Activated naive CD8-positive, alpha-beta T cell treated with anti-CD3 and anti-CD28 coated beads, Interleukin-2, amount 10 ng/mL, durations not matched to agents 7 days and 5 days (primary cell): ENCODE data around the gene CXCL9. TPM values are rescaled to one million over a fixed set of nuclear protein-coding genes. Genes with fewer than 3 reads are reported as not detected.

ENCODE experiments used
- ATAC-seq: fragments of 150-1000 bp; cut with Tn5 transposase; one replicate; pipeline ENCODE4 v1.10.0; 2021; ENCODE audit warnings: low read depth, moderate library complexity
- POLR2A ChIA-PET: fragments of 350-600 bp; sonication (Branson Sonifier 250); formaldehyde crosslinking; loops from one replicate; lab custom pipeline; 2021; ENCODE audit warnings: antibody characterized with exemption; lab: Charles Lee
- DNase-seq: peaks from one replicate; pipeline ENCODE4 v3.0.0; 2021
- H3K27ac Mint-ChIP-seq: one replicate; pipeline ENCODE4 v1.8.0; 2022; ENCODE audit warnings: mild to moderate bottlenecking, mixed read lengths
- H3K27me3 Mint-ChIP-seq: one replicate; pipeline ENCODE4 v1.8.0; 2022; ENCODE audit warnings: mild to moderate bottlenecking, moderate library complexity, mixed read lengths
- H3K36me3 Mint-ChIP-seq: one replicate; pipeline ENCODE4 v1.8.0; 2021; ENCODE audit warnings: mild to moderate bottlenecking, mixed read lengths
- H3K4me1 Mint-ChIP-seq: one replicate; pipeline ENCODE4 v1.8.0; 2021; ENCODE audit warnings: mixed read lengths
- H3K4me3 Mint-ChIP-seq: one replicate; pipeline ENCODE4 v1.8.0; 2022; ENCODE audit warnings: mild to moderate bottlenecking, moderate library complexity, mixed read lengths
- H3K9me3 Mint-ChIP-seq: one replicate; pipeline ENCODE4 v1.8.0; 2021; ENCODE audit warnings: mixed read lengths
- total RNA-seq, 2 experiments: library from RNA; stranded (reverse); gene quantifications; one replicate each; pipeline ENCODE4 v1.2.3, GENCODE V29; 2021

The CXCL9 gene
- total RNA-seq, 2 experiments from 2014 or later = 0.20 to 0.22 TPM

DNA sequence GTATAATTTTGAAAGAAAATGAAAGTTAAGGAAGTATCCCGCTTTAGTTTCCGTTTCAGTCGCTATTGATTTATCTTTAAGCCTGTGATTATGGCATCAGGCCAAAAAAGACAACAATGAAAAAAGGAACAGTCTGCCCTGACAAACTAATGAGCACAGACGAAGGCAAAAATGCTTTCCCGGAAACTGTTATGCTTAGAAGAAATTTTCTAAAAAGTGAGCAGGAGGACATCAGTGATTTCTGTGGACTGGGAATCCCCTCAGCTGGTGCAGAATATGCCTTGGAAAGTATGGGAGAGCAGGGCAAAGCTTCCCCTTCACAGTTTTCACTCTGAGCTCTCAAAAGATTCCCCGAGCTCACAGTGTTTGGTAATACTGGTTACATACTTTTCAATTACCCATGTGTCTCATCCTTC is 21.0 kb upstream of the CXCL9 start:
- peaks cover 18% of the 10 kb centered on the region for H3K4me1 Mint-ChIP-seq
- DNase-seq = no peak
- H3K36me3 Mint-ChIP-seq = no peaks in the 10 kb centered on the region
- H3K27ac Mint-ChIP-seq = peak overlapping the region; percentile 79
- POLR2A ChIA-PET = no interaction called here
- no peaks in the 10 kb centered on the region for H3K27me3 Mint-ChIP-seq
- peak overlapping the region; percentile 68 for H3K4me3 Mint-ChIP-seq
- ATAC-seq = peak; percentile 47
- H3K9me3 Mint-ChIP-seq = no peaks in the 10 kb centered on the region

DNA sequence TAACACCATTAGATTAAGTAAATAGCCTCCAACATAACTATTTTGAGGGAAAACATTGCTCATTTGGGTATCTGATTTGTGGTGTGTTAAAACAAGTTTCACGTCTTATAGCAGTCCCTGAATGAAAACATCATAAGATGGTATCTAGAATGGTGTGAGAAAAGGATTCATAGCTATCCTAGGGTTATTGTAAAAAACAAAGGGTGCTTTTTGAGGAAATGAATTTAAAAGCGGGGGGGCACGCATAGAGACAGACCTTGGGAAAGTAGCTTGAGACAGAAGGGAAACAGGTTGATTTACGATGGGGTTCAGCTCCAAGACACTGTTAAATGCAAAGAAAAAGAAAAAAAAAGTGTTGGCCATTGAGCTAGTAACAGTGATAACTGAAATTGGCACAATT is 16.8 kb upstream of the CXCL9 start:
- Mint-ChIP-seq H3K4me1 (peaks cover 16% of the 10 kb centered on the region), H3K4me3 (no peak overlapping the region), H3K27ac (no peak overlapping the region), H3K36me3 (no peaks in the 10 kb centered on the region), H3K9me3 (no peaks in the 10 kb centered on the region), H3K27me3 (no peaks in the 10 kb centered on the region)
- ATAC-seq = no peak
- no peak for DNase-seq
- POLR2A ChIA-PET = no interaction called here

DNA sequence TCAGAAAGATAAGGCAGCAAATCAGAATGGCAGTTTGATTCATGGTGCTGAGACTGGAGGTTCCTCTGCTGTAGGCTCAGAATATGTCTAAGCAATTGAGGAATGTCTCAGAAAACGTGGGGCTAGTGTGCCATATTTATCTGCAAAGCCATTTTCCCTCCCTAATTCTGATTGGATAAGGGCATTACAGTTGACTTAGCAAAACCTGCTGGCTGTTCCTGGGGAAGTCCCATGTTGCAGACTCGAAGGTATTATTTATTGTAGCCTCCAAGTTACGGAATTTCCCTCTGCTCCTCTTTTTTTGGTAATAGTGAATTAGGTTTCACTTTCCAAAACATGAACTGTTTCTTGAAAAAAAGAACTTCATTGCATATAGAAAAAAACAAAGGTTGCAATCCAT is 16.1 kb upstream of the CXCL9 start, which contains the start of gene CXCL10:
TSS of gene CXCL10 (minus strand) at position 109 of the 400 bp plus-strand sequence. CDS start at position 43, 66 bp downstream.
- DNase-seq = no peak
- no peak within 1 kb of the TSS for H3K27ac Mint-ChIP-seq
- H3K9me3 Mint-ChIP-seq = no peaks in the 10 kb centered on the region
- H3K4me3 Mint-ChIP-seq = no peak within 1 kb of the TSS
- peaks cover 12% of the 10 kb centered on the region for H3K4me1 Mint-ChIP-seq
- no peaks in the 10 kb centered on the region for H3K36me3 Mint-ChIP-seq
- no peak for ATAC-seq
- POLR2A ChIA-PET = no interaction called here
- no peaks in the 10 kb centered on the region for H3K27me3 Mint-ChIP-seq

DNA sequence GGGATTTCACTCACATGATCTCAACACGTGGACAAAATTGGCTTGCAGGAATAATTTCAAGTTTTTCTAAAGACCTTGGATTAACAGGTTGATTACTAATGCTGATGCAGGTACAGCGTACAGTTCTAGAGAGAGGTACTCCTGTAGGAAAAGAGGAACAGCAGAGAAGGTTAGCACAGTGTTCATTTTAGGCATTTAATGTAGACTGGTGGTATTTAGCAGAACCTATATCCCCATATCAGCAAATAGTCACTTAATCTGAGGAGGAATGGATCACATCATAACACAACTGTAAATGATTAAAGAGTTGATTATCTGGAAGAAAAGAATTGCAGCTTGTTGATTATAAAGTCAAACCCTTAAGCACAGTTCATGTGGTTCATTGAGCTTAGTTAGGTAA is 15.4 kb upstream of the CXCL9 start:
- Mint-ChIP-seq H3K27me3 (no peaks in the 10 kb centered on the region), H3K36me3 (no peaks in the 10 kb centered on the region), H3K9me3 (no peaks in the 10 kb centered on the region), H3K4me3 (no peak overlapping the region), H3K4me1 (peaks cover 7% of the 10 kb centered on the region), H3K27ac (no peak overlapping the region)
- DNase-seq (no peak), ATAC-seq (no peak)
- POLR2A ChIA-PET = no interaction called here

DNA sequence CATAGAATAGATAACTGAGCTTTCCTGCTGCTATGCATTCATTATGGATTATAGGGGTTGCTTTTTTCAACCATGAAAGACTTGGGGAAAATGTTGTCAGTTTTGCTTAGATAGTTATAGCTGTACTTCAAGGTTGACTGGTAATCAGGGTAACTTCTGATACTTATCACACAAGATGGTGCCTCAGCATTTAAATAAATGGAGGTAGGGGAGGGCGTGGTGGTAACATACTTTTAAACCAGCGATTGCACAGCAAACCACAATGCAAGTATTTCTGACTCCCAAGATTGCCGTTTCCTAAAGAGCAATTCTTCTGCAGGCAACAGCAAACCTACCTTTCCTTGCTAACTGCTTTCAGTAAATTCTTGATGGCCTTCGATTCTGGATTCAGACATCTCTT is 14.7 kb upstream of the CXCL9 start:
- POLR2A ChIA-PET = no interaction called here
- H3K4me1 Mint-ChIP-seq = peaks cover 7% of the 10 kb centered on the region
- no peak overlapping the region for H3K27ac Mint-ChIP-seq
- H3K27me3 Mint-ChIP-seq = no peaks in the 10 kb centered on the region
- H3K4me3 Mint-ChIP-seq = no peak overlapping the region
- no peaks in the 10 kb centered on the region for H3K9me3 Mint-ChIP-seq
- DNase-seq = no peak
- ATAC-seq = no peak
- no peaks in the 10 kb centered on the region for H3K36me3 Mint-ChIP-seq

DNA sequence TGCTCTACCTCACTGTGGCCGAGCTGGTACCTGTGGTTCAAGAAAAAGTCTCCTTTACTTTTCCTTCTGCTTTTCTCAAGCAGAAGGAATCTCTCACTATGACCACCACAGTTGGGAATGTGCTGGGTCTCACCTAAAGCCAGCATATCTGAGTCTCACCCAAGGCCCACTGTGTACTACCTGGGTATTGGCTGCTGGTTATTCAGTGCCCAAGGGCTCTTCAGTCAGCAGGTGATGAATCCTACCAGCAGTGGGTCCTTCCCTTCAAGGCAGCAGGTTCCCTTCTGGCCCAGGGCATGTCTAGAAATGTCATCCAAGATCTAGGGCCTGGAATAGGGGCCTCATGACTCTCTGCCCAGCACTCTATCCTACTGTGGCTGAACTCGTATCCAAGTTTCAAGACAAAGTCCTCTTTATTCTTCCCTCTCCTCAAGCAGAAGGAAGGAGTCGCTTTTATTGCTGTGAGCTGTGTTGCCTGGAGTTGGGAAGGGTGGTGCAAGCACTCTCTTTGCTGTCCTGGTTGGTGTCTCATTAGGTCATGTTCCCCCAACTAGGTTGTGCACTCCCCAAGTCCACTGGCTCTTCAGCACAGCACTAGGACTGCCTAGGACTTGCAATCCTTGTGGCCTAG is 9.9 kb upstream of the CXCL9 start:
- DNase-seq (no peak), ATAC-seq (no peak)
- peaks cover 3% of the 10 kb centered on the region for H3K4me1 Mint-ChIP-seq
- no peaks in the 10 kb centered on the region for H3K9me3 Mint-ChIP-seq
- no peak overlapping the region for H3K27ac Mint-ChIP-seq
- POLR2A ChIA-PET = no interaction called here
- H3K27me3 Mint-ChIP-seq = peaks cover 2% of the 10 kb centered on the region
- no peaks in the 10 kb centered on the region for H3K36me3 Mint-ChIP-seq
- no peak overlapping the region for H3K4me3 Mint-ChIP-seq

DNA sequence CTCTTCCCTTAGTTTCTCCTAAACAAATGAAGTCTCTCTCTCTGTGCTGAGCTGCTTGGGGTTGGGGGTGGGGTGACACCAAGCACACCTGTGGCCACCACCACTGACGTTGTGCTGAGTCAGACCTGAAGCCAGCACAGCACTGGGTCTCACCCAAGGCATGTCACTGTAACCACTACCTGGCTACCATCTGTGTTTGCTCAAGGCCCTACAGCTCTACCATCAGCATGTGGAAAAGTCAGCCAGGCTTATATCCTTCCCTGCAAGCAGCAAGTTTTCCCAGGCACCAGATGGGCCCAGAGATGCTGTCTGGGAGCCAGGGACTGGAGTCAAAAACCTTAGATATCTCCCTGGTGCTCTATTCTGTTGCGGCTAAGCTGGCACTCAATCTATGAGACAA is 9.1 kb upstream of the CXCL9 start:
- H3K4me1 Mint-ChIP-seq = peaks cover 3% of the 10 kb centered on the region
- no peaks in the 10 kb centered on the region for H3K36me3 Mint-ChIP-seq
- POLR2A ChIA-PET = no interaction called here
- peaks cover 2% of the 10 kb centered on the region for H3K27me3 Mint-ChIP-seq
- no peak overlapping the region for H3K4me3 Mint-ChIP-seq
- H3K9me3 Mint-ChIP-seq = no peaks in the 10 kb centered on the region
- peak; percentile 45 for ATAC-seq
- DNase-seq = no peak
- no peak overlapping the region for H3K27ac Mint-ChIP-seq

DNA sequence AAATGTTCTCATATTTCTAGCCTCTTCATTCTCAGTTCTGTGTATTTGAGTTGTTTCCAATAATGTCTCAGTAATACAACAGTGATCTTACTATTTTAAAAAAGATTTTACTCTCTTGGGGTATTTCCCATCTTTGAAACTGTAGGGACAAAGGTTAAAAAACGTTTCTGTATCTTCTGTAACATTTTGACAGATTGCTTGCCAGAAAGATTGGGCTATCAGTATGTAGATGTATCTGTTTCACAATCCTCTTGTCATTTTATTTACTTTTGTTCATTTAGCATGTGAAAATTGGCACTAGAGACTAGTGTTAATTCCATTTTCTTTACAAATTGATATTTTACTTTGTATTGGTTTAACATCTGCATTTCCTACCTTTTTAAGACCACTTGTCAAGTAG is 6.2 kb upstream of the CXCL9 start:
- POLR2A ChIA-PET = no interaction called here
- DNase-seq (no peak), ATAC-seq (no peak)
- Mint-ChIP-seq H3K27ac (no peak overlapping the region), H3K4me1 (peaks cover 3% of the 10 kb centered on the region), H3K9me3 (no peaks in the 10 kb centered on the region), H3K4me3 (no peak overlapping the region), H3K27me3 (peaks cover 2% of the 10 kb centered on the region), H3K36me3 (no peaks in the 10 kb centered on the region)

DNA sequence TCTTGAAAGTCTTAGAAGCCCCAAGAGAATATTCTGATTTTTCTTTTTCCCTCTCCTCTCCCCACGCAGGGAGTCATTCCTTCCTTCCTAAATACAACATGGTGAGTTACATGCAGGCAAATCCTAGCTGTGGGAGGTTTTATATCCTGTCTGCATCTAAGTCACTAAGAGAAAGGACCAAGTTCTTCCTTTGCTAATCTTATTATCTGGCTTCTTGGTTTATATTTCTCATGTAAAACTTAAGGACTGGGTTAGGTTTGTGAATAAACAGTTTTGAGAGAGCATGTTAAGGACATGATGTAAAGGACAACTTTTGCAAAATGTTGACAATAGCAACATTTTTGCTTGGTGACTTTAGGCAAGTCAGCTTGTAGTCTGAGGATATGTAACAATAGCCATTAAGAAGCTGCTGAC is 5.1 kb upstream of the CXCL9 start:
- Mint-ChIP-seq H3K36me3 (no peaks in the 10 kb centered on the region), H3K4me3 (no peak overlapping the region), H3K27ac (no peak overlapping the region), H3K4me1 (peaks cover 3% of the 10 kb centered on the region), H3K27me3 (peaks cover 10% of the 10 kb centered on the region), H3K9me3 (no peaks in the 10 kb centered on the region)
- POLR2A ChIA-PET = no interaction called here
- ATAC-seq (no peak), DNase-seq (no peak)

DNA sequence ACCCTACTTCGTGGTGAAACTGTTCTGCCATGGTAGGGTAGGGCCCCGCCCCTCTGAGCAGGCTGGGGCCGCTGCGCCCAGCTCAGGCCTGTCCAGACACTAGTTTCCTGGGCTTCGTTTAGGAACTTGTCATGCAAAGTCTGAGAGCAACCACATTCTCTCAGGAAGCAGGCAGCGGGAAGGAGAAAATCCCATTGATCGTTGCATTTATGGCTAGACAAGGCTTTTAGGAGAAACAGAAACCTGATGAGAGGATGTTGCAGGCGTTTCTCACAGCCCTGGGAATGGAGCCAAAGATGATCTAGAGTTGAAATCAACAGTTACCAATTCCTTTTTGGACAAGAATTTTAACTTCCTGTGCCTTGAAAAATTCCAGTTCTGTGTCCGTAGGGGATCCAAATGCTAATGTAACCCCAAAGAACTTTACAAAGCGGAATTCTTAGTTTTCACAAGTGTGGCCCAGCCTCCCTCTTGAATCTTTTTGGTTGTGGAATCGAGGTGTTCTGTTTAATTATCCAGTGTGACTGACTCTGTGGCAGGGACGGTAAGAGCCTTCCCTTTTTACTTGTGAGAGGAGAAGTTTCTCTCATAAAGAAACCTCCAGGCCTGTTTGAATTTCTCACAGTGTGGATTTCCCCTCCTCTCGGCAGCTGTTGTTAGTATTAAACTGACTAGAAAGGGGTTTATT is 4.5 kb upstream of the CXCL9 start:
- Mint-ChIP-seq H3K27ac (no peak overlapping the region), H3K36me3 (no peaks in the 10 kb centered on the region), H3K4me1 (peaks cover 3% of the 10 kb centered on the region), H3K9me3 (no peaks in the 10 kb centered on the region), H3K27me3 (peaks cover 14% of the 10 kb centered on the region), H3K4me3 (no peak overlapping the region)
- ATAC-seq = no peak
- POLR2A ChIA-PET = no interaction called here
- DNase-seq = no peak

DNA sequence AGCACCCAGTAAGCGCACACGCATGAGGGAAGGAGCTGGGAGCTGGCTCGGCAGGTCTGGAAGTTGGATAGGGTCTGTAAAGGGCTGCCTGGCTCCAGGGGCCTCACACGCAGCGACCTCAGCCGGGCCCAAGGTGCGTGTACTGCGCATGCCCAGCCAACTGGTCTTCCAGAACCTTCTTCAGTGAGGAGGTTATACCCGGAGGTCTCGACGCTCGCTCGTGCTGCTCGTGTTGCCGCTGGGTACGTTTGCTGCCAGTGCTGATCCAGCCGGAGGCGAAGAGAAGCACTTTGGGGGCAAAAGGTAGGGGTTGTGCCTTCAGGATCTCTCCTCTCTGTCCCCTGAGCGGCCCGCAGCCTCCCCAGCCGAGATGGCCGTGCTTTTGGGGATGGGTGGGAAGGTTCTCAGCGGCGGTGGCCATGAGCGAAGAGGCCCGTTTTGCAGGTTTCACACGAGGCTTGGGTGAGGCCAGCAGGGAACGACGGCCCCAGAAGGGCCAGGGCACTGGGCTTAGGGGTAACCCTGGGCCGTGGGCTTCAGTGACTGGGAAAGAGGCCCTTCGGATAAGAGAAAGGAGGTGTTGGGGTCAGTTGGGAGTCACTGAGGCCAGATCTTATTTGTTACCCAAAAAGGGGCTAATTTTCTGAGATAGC is 3.8 kb upstream of the CXCL9 start:
- H3K4me3 Mint-ChIP-seq = no peak overlapping the region
- POLR2A ChIA-PET = no interaction called here

DNA sequence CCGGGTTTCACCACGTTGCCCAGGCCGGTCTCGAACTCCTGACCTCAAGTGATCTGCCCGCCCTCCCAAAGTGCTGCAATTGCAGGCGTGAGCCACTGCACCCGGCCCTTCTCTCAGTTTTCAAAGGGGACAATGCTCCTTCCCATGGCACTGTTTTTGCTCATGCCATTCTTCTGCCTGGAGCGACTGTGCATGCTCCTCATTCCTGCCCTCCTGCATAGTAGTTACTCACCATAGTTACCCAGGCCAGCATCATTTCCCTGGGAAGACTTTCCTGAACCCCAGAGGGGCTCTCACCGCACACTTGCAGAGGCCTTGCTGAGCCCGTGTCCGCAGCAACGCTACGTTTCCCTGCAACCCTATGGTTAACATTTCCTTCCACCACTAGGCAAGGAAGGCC is 3.3 kb upstream of the CXCL9 start:
- DNase-seq (no peak), ATAC-seq (no peak)
- Mint-ChIP-seq H3K27ac (no peak overlapping the region), H3K27me3 (peaks cover 14% of the 10 kb centered on the region), H3K9me3 (no peaks in the 10 kb centered on the region), H3K4me3 (no peak overlapping the region), H3K4me1 (no peaks in the 10 kb centered on the region), H3K36me3 (no peaks in the 10 kb centered on the region)
- POLR2A ChIA-PET = no interaction called here

More for the DNA sequence above, 3.8 kb upstream of the CXCL9 start:
- Mint-ChIP-seq H3K27ac (no peak overlapping the region), H3K36me3 (no peaks in the 10 kb centered on the region), H3K27me3 (peaks cover 14% of the 10 kb centered on the region), H3K4me1 (no peaks in the 10 kb centered on the region), H3K9me3 (no peaks in the 10 kb centered on the region)
- DNase-seq (no peak), ATAC-seq (no peak)

DNA sequence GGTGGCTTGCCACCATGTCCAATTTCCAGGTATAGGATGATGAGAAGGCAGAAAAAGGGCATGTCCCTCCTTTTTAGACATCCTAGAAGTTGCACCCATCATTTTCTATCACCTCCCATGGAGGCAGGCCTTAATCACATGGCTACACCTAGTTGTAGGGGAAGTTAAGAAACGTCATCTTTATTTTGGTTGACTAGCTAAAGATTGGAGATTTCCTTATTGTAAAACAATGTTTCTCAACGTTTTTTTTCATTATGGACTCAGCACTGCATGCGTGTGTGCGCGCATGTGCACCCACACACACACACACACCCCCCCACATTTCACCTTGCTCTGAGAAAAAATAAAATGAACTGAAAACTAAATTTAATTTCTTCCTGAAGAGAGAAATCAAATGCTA is 2.0 kb upstream of the CXCL9 start:
- Mint-ChIP-seq H3K9me3 (no peaks in the 10 kb centered on the region), H3K4me1 (no peaks in the 10 kb centered on the region), H3K27me3 (peaks cover 14% of the 10 kb centered on the region), H3K4me3 (no peak overlapping the region), H3K27ac (no peak overlapping the region), H3K36me3 (no peaks in the 10 kb centered on the region)
- ATAC-seq (no peak), DNase-seq (no peak)
- POLR2A ChIA-PET = no interaction called here

DNA sequence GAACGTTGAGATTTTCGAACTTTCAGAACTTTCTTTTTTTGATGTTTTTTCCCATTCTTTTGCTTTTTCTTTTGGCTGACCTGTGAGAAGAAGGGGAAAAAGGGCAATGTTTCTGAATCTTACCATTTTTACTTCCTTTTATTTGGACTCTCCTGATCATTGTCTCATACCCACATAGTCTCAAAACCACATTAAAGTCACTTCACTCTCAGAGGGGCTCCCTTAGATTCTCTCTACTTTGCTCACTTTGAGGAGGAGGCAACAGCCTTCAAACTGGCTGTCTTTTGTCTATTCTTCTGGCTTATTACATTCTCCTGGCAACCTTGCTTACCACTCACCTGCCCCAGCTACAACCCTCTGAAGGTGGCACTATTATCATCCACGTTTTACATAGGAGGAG is 3.7 kb downstream of the CXCL9 start:
- POLR2A ChIA-PET = no interaction called here

More for the DNA sequence above, 3.7 kb downstream of the CXCL9 start:
- peaks cover 11% of the 10 kb centered on the region for H3K4me1 Mint-ChIP-seq
- no peak overlapping the region for H3K4me3 Mint-ChIP-seq
- H3K27ac Mint-ChIP-seq = no peak overlapping the region
- no peaks in the 10 kb centered on the region for H3K36me3 Mint-ChIP-seq
- DNase-seq = no peak
- ATAC-seq = no peak
- H3K27me3 Mint-ChIP-seq = peaks cover 21% of the 10 kb centered on the region
- no peaks in the 10 kb centered on the region for H3K9me3 Mint-ChIP-seq
